Measurements from ENCODE around the gene TMEM17.
"Not testable (repeated sequence)": the region's sequence is repeated elsewhere in the genome, so short reads cannot be mapped to it uniquely, and the experiment has no call there.

Gene TMEM17

DNA sequence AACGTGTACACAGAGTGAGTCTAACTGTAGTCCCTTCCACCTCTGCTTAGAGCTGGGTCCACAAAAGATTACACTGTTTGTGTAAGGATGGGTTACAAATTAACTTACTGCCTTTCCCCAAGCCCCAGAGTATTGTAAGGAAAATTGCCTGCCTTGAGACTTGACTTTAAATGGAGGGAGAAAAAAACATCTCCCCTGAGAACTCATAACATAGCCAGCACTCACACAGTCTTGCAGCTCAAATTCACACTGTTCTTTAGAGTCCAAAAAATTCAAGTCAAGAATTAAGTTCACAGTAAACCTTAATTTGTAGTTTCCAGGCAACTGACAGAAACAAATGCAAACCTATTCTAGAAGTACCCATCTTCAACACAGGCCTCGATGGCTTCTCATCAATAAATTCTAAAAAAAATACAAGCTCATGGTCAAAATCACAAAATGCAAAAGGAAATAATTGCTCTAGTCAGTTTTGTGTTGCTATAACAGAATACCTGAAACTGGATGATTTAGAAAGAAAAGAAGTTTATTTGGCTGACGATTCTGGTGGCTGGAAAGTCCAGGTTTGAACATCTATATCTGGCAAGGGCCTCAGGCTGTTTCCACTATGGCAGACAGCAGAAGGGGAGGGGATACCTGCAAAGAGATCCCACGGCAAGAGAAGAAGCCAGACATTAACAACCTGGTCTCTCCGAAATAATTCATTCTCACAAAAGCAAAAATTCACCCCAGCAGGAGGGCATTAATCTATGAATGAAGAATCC is 34.6 kb upstream of the TMEM17 start:
- Mint-ChIP-seq H3K27ac (peak overlapping the region; percentile 77 to 86 (median 80)), H3K9me3 (peaks cover 3% of the 10 kb centered on the region), H3K27me3 (ENCODE audit: low read depth) (no peaks in the 10 kb centered on the region)

DNA sequence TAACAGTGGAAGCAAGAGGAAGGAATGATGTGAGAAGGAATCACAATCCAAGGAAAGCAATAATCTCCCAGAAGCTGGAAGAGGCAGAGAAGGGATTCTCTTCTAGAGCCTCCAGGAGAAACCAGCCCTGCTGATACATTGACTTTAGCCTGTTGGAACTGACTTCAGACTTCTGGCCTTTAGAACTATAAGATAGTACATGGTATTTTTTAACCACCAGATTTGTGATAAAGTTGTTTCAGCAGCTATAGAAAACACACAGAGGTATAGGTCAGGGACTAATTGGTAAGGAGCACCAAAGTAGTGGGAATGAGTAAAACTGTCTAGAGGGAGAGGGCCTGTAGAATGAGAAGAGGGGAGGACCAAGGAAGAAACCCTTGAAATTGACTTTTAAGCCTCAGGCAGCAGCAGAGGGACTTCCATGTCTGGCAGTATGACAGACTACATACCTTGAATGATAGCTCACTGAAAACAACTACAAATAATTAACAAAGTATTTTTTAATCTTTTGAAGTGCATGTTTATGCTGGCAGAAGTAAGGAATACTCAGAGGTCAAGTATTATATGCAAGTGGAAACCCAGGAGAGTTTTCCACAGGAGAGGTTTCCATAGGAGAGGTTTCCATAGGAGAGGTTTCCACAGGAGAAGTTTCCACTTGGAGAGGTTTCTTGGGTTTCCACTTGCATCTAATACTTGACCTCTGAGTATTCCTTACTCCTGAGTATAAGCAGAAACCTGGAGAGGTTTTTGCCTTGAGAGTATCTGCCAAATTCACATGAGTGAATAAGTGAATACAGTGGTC is 33.8 kb upstream of the TMEM17 start:
- peak overlapping the region; percentile 77 to 86 (median 80) for H3K27ac Mint-ChIP-seq
- TF ChIP-seq, protein P1, sequence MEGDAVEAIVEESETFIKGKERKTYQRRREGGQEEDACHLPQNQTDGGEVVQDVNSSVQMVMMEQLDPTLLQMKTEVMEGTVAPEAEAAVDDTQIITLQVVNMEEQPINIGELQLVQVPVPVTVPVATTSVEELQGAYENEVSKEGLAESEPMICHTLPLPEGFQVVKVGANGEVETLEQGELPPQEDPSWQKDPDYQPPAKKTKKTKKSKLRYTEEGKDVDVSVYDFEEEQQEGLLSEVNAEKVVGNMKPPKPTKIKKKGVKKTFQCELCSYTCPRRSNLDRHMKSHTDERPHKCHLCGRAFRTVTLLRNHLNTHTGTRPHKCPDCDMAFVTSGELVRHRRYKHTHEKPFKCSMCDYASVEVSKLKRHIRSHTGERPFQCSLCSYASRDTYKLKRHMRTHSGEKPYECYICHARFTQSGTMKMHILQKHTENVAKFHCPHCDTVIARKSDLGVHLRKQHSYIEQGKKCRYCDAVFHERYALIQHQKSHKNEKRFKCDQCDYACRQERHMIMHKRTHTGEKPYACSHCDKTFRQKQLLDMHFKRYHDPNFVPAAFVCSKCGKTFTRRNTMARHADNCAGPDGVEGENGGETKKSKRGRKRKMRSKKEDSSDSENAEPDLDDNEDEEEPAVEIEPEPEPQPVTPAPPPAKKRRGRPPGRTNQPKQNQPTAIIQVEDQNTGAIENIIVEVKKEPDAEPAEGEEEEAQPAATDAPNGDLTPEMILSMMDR (IDR thresholded peaks at IDR 0.05; ENCODE audit: unreplicated experiment in 3 of 3): no peak
- no peaks in the 10 kb centered on the region for H3K27me3 Mint-ChIP-seq (ENCODE audit: low read depth)
- H3K36me3 Mint-ChIP-seq (ENCODE audit: low read depth): no peaks in the 10 kb centered on the region
- H3K4me1 Mint-ChIP-seq: peaks cover 13% of the 10 kb centered on the region
- H3K4me3 Mint-ChIP-seq: no peak overlapping the region
- H3K9me3 Mint-ChIP-seq: peaks cover 6% of the 10 kb centered on the region

More for the DNA sequence above, 34.6 kb upstream of the TMEM17 start:
- Mint-ChIP-seq H3K4me3 (no peak overlapping the region), H3K4me1 (peaks cover 13% of the 10 kb centered on the region), H3K36me3 (ENCODE audit: low read depth) (no peaks in the 10 kb centered on the region)
- TF ChIP-seq, protein P1 (IDR thresholded peaks at IDR 0.05; ENCODE audit: unreplicated experiment in 3 of 3): no peak

- peaks cover 9% of the 10 kb centered on the region for H3K9me3 Mint-ChIP-seq
- peaks cover 13% of the 10 kb centered on the region for H3K4me1 Mint-ChIP-seq
- no peak overlapping the region for H3K27ac Mint-ChIP-seq
- H3K36me3 Mint-ChIP-seq (ENCODE audit: low read depth): no peaks in the 10 kb centered on the region
- H3K27me3 Mint-ChIP-seq (ENCODE audit: low read depth): no peaks in the 10 kb centered on the region
- H3K4me3 Mint-ChIP-seq: no peak overlapping the region
- TF ChIP-seq, protein P1 (IDR thresholded peaks at IDR 0.05; ENCODE audit: unreplicated experiment in 3 of 3): no peak
These were observed 32.8 kb upstream of the TMEM17 start for GRCh38 chr2:62538756-62539155.

- H3K9me3 Mint-ChIP-seq: peaks cover 9% of the 10 kb centered on the region
- H3K4me3 Mint-ChIP-seq: no peak overlapping the region
- H3K4me1 Mint-ChIP-seq: peaks cover 13% of the 10 kb centered on the region
- TF ChIP-seq, protein P1 (IDR thresholded peaks at IDR 0.05; ENCODE audit: unreplicated experiment in 3 of 3): no peak
- H3K27ac Mint-ChIP-seq: peak overlapping the region in 1 of 3 experiments; percentile 16
- H3K27me3 Mint-ChIP-seq (ENCODE audit: low read depth): no peaks in the 10 kb centered on the region
- no peaks in the 10 kb centered on the region for H3K36me3 Mint-ChIP-seq (ENCODE audit: low read depth)
These were observed 31.8 kb upstream of the TMEM17 start for GRCh38 chr2:62537814-62538213.

DNA sequence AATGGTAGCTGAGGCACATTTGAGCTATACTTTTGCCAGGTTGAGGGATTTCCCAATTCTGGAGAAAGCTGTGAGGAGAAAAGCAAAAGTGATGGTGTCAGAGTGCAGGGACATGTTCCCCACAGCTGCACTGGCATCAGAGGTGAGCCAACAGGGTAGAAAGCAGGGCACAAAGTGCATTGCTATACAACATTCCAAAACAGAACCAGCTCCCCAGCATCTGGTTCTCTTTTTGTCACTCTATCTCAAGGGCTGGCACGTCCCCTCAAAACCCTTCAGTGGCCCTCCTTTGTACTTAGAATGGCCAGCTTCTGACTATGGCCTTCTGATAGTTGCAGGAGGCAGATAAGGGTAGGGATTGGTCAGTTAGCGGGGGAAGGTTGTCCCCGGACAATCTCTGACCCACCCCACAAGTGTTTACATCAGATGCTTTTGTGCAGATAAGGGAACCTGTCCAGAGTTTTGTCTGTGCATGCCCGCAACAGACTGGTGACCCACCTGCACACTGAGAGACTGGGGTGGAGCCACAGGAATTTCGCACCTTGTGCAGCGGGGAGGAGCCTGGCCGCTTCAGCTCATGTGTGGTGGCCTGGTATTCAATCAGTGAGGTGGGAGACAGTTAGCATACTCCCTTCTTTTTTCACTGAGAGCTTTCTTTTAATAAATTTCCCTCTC is 31.0 kb upstream of the TMEM17 start:
- TF ChIP-seq, protein P1 (IDR thresholded peaks at IDR 0.05; ENCODE audit: unreplicated experiment in 3 of 3): no peak
- Mint-ChIP-seq H3K36me3 (ENCODE audit: low read depth) (no peaks in the 10 kb centered on the region), H3K4me1 (peaks cover 13% of the 10 kb centered on the region), H3K9me3 (peaks cover 9% of the 10 kb centered on the region), H3K4me3 (no peak overlapping the region), H3K27me3 (ENCODE audit: low read depth) (no peaks in the 10 kb centered on the region), H3K27ac (no peak overlapping the region)

DNA sequence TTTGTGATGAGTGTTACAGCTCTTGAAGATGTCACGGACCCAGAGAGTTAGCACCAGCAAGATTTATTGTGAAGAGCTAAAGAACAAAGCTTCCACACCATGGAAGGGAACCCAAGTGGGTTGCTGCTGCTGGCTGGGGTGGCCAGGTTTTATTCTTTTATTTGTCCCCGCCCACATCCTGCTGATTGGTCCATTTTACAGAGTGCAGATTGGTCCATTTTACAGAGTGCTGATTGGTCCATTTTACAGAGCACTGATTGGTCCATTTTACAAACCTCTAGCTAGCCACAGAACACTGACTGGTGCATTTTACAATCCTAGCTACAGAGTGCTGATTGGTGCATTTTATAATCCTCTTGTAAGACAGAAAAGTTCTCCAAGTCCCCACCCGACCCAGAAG is 29.5 kb upstream of the TMEM17 start:
- not testable (repeated sequence) for H3K4me1 Mint-ChIP-seq; H3K36me3 Mint-ChIP-seq (ENCODE audit: low read depth); H3K27me3 Mint-ChIP-seq (ENCODE audit: low read depth); H3K27ac Mint-ChIP-seq; H3K4me3 Mint-ChIP-seq; H3K9me3 Mint-ChIP-seq

All from nephron (organoid).